Measurements from ENCODE around the gene TCTN3.

GRCh38 chr10:95729323-95730055, 35.8 kb upstream of the TCTN3 start:
- no peak for TF ChIP-seq CTCF (IDR thresholded peaks at IDR 0.05 in 2 of 3, conservative IDR thresholded peaks at IDR 0.05 in 1 of 3; ENCODE audit: control insufficient read depth in 2 of 3, extremely low read depth in 1 of 3, insufficient read depth in 1 of 3, low read depth in 3 of 3, low read length in 3 of 3)
- TF ChIP-seq ASH2L (IDR thresholded peaks at IDR 0.05; ENCODE audit: borderline replicate concordance, low read depth): no peak
- no peak for TF ChIP-seq CEBPB (IDR thresholded peaks at IDR 0.05; ENCODE audit: borderline replicate concordance in 1 of 2, low read depth in 2 of 2, low read length in 2 of 2)
- no peak for TF ChIP-seq POLR2A (IDR thresholded peaks at IDR 0.05; ENCODE audit: low read depth, low read length)
- TF ChIP-seq IRF3 (IDR thresholded peaks at IDR 0.05): no peak

All from GM12878 (cell line).